ENCODE data around the gene STAB1.

Gene STAB1

GRCh38 chr3:52487788-52488691 is 7.1 kb upstream of the STAB1 start:
- TF ChIP-seq POLR2A (IDR thresholded peaks at IDR 0.05; ENCODE audit: low read length) (no peak), GATA1 (IDR thresholded peaks at IDR 0.05; ENCODE audit: low read depth, low read length) (no peak)
- no peak for DNase-seq

DNA sequence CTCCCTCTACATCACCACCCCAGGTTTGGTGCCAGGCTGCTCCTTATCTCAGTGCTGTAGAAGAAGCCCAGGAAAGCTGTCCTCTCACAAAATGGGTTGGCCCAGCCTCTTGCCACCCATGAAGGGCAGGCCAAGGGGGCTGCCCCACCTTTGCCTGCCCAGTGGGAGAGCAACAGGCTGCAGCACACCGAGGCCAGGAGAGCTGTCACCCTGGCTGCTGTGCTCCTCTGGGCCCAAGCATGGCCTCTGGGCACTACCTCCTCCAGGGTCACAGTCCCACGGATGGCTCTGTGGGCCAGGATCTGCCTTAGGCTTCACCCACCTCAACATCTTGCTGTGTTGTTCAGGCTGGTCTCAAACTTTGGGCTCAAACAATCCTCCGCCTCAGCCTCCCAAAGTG is 6.4 kb upstream of the STAB1 start:
- TF ChIP-seq GATA1 (IDR thresholded peaks at IDR 0.05; ENCODE audit: low read depth, low read length) (no peak), POLR2A (IDR thresholded peaks at IDR 0.05; ENCODE audit: low read length) (no peak)
- DNase-seq, result no peak

- DNase-seq, result no peak
- TF ChIP-seq POLR2A (IDR thresholded peaks at IDR 0.05; ENCODE audit: low read length), result no peak
- TF ChIP-seq GATA1 (IDR thresholded peaks at IDR 0.05; ENCODE audit: low read depth, low read length), result no peak
Measured at GRCh38 chr3:52489453-52489852, 5.7 kb upstream of the STAB1 start.

- TF ChIP-seq GATA1 (IDR thresholded peaks at IDR 0.05; ENCODE audit: low read depth, low read length), result no peak
- TF ChIP-seq POLR2A (IDR thresholded peaks at IDR 0.05; ENCODE audit: low read length), result no peak
- DNase-seq, result no peak
Measured at GRCh38 chr3:52490035-52490938, 4.9 kb upstream of the STAB1 start.

DNA sequence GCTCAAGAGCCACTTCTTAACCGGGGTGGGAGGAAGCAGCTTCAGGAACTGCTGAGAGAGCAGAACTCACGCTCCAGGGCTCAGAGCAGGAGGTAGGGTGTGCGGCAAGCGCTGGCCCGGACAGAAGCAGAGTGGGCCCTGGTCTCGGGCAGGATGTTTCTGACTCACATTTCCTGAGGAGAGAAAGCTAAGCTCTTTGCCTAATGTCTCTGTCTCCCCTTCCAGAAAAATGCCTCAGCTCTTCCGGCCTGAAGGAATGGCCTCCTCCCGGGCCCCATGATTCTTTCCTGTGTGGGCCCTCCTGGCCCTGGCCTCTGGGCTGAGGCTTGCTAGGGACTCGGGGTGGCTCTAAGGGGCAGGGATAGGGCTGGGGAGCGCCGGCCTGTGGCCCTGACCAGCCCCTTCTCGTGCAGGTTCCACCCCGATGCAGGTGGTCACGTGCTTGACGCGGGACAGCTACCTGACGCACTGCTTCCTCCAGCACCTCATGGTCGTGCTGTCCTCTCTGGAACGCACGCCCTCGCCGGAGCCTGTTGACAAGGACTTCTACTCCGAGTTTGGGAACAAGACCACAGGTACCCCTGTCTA is 4.1 kb upstream of the STAB1 start:
- DNase-seq, result no peak
- no peak for TF ChIP-seq POLR2A (IDR thresholded peaks at IDR 0.05; ENCODE audit: low read length)
- no peak for TF ChIP-seq GATA1 (IDR thresholded peaks at IDR 0.05; ENCODE audit: low read depth, low read length)

DNA sequence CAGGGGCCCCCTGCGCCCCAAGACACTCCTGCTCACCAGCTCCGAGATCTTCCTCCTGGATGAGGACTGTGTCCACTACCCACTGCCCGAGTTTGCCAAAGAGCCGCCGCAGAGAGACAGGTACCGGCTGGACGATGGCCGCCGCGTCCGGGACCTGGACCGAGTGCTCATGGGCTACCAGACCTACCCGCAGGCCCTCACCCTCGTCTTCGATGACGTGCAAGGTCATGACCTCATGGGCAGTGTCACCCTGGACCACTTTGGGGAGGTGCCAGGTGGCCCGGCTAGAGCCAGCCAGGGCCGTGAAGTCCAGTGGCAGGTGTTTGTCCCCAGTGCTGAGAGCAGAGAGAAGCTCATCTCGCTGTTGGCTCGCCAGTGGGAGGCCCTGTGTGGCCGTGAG is 3.1 kb upstream of the STAB1 start:
- TF ChIP-seq GATA1 (IDR thresholded peaks at IDR 0.05; ENCODE audit: low read depth, low read length), result no peak
- no peak for TF ChIP-seq POLR2A (IDR thresholded peaks at IDR 0.05; ENCODE audit: low read length)
- no peak for DNase-seq

DNA sequence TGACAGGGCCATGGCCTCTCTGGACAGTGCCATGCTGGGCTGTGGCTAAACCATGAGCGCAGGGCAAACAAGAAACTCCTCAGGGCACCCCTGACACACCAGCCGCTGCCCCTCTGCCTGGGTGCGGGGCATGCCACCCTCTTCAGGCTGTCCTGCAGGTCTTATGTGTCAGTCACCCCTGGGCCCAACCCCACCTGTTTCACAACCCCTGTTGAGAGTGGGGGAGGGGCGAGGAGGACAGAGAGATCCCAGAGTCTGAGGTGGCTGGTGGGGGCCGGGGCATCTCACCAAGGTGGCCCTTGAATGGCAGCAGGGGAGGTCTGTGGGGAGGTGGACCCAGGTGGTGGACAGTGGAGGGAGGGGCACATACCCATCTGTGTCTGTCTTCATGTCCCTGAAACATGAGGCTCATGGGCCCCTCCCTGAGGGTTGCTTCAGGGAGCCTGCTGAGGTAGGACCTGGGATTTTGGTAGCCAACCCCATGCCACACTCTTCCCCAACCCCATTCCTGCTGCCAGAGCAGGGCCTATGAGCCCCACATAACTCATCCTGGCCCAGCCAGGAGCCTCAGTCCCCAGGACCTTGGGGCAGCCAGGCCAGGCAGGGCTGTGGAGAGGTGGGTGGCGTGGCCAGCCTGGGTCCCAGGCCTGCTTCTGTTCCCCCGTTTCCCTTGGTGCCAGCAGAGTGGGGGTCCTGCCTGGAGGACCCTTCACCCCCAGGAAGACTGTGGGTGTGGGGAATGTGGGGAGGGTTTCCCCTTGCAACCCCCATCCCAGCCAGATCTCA is 1.7 kb upstream of the STAB1 start:
- DNase-seq, result no peak
- no peak for TF ChIP-seq GATA1 (IDR thresholded peaks at IDR 0.05; ENCODE audit: low read depth, low read length)
- TF ChIP-seq POLR2A (IDR thresholded peaks at IDR 0.05; ENCODE audit: low read length), result no peak

DNA sequence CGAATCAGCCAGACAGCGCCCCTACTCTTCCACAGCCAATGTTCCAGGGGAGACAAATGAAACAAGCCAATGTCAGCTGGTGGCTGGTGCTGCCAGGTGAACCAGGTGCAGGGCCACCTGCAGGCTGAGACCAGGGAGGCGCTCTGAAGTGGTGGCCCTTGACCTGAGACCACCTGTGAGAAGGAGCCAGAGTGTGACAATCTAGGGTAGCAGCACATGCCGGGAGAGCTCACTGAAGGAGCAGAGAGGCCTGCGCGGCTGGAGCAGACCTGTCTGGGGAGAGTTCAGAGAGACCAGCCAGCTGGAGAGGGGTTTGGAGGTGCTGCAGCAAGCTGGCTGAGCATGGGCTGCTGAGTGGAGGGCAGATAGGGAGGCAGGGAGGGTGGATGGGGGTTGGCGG is 693 bp upstream of the STAB1 start:
- TF ChIP-seq GATA1 (IDR thresholded peaks at IDR 0.05; ENCODE audit: low read depth, low read length) (no peak), POLR2A (IDR thresholded peaks at IDR 0.05; ENCODE audit: low read length) (no peak)
- no peak for DNase-seq

DNA sequence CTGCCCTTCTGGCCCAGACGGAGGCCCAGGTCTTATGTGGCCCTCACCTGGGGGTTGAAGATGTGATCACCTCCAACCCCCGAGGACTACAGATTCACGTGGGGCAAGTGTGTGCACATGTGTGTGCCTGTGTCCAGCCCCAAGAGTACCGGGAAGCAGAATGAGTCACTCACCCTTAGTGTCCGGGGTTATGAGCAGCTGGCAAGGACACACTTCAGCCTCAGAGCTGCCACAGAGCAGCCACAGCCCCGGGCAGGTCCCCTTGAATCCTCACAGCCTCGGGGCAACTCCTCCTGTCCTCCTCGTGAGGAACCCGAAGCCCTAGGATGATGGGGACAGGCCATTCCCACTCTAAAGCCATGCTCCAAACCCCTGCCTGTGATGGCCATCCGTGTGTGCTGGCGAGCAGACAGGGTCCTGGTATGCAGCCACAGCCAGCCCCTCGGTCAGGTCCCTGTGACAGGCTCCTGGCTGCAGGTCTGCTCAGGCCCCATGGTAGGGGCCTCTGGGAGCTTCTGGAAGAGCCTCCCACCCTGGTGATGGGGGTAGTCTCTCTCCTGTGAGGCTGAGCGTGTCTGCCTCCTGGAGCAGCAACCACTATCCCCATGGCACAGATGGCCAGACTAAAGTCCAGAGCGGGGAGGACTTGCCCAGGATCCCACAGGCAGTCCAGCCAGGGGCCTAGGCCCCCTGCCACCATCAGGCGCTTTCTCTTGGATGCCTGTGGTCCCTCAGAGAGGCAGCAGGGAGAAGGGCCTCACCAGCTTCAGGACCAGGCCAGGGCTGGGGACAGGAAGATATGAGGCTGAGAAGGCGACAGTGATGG is 852 bp downstream of the STAB1 start:
- no peak for DNase-seq
- TF ChIP-seq POLR2A (IDR thresholded peaks at IDR 0.05; ENCODE audit: low read length) (no peak), GATA1 (IDR thresholded peaks at IDR 0.05; ENCODE audit: low read depth, low read length) (no peak)

GRCh38 chr3:52498137-52499054 is 3.3 kb downstream of the STAB1 start:
- DNase-seq, result no peak
- TF ChIP-seq GATA1 (IDR thresholded peaks at IDR 0.05; ENCODE audit: low read depth, low read length) (no peak), POLR2A (IDR thresholded peaks at IDR 0.05; ENCODE audit: low read length) (no peak)

DNA sequence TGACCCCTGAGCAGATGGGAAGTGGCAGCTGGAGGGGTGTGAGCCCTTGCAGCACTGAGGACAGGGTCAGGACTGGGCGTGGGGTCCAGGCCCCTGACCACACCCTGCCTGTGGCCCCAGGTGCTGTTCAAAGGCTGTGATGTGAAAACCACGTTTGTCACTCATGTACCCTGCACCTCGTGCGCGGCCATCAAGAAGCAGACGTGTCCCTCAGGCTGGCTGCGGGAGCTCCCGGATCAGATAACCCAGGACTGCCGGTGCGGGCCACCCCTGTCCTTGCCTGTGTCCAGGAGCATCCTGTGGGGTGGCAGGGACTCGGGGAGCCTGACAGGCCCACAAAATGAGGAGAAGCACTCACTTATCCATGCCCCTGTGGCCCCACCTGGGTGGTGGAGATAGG is 5.9 kb downstream of the STAB1 start:
- DNase-seq, result no peak
- TF ChIP-seq GATA1 (IDR thresholded peaks at IDR 0.05; ENCODE audit: low read depth, low read length) (no peak), POLR2A (IDR thresholded peaks at IDR 0.05; ENCODE audit: low read length) (no peak)

DNA sequence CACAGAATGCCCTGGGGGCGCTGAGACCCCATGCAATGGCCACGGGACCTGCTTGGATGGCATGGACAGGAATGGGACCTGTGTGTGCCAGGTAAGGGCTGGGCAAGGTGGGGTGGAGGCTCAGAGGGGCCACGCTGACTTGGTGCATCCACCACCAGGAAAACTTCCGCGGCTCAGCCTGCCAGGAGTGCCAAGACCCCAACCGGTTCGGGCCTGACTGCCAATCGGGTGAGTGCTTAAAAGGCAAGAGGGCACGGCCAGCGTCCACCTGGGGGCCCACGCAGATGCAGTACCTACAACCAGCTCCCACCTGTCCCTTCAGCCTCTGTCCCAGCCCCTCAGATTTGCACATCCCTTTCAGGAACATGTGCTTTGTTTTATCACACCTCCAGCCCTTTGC is 6.9 kb downstream of the STAB1 start:
- DNase-seq, result no peak
- no peak for TF ChIP-seq GATA1 (IDR thresholded peaks at IDR 0.05; ENCODE audit: low read depth, low read length)
- no peak for TF ChIP-seq POLR2A (IDR thresholded peaks at IDR 0.05; ENCODE audit: low read length)

All from erythroblast (primary cell).